HG03439 (cell line): ENCODE results near the gene B4GALT4.
A peak's percentile ranks its signal among the peaks of the same experiment; 100 is the strongest.
"Not testable (repeated sequence)": the region's sequence is repeated elsewhere in the genome, so short reads cannot be mapped to it uniquely, and the experiment has no call there.

Experiments used
- ATAC-seq: cut with Tn5 transposase; IDR thresholded peaks from one replicate; pipeline ENCODE4 v1.9.1; 2021; ENCODE audit warnings: mild to moderate bottlenecking, moderate library complexity; ENCODE audit not compliant: unreplicated experiment

B4GALT4 gene, protein sequence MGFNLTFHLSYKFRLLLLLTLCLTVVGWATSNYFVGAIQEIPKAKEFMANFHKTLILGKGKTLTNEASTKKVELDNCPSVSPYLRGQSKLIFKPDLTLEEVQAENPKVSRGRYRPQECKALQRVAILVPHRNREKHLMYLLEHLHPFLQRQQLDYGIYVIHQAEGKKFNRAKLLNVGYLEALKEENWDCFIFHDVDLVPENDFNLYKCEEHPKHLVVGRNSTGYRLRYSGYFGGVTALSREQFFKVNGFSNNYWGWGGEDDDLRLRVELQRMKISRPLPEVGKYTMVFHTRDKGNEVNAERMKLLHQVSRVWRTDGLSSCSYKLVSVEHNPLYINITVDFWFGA

DNA sequence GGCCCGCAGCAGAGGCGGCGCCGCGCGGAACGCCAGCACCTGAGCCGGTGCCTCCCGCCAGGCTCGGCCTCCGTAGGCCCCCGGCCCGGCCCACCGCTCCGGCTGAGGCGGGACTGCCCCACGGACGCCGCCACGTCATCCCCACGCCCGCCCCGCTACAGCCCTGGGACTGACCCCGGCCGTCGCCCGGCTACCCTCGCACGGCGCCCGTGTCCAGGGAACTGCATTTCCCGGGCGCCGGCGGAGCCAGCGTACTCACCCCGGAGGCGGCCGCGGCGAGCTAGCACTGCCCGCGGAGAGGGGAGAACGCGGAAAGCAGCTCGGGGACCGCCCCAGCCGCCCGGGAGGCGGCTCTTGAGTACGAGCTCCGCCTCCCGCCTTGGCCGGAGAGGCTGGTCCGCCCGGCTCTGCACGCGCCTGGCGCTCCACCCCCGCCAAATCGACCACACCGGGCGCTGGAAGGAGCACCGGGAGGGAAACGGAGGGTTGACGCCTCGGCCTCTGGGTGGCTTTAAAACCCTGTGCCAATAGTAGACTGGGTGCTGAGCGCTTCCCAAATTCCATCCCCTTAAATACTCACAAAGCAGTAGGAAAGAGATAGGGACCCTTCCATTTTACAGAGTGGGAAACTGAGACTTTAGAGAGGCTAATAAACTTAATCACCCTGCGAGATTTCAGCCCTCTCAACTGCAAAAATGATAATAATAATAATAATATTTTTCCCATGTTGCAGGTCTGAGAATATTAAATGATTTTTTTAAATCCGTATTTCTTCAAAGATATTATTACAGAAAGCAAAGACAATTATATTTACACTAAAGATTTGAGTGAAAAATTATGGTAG is at the start of gene B4GALT4:
TSS of gene B4GALT4 (minus strand) at position 288 of the 844 bp plus-strand sequence. CDS start 10,779 bp downstream, outside the sequence.
- peak; percentile 84 for ATAC-seq

DNA sequence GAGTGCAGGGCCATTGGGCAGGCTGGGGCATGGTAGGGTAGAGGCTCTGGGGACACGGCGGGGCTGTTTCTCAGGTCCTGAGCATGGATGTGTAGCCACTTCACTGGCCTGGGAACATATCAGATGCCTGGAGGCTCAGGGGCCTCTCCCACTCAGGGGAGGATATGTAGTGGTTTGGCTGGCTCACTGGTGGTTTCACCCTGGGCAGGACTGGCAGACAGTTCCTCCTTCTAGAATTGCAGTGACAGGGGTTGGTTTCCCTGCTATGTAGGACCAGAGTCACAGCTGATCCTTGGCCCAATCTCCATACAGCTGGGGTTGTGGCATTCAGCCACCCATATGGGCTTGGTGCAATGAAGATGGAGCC is 48.7 kb upstream of the B4GALT4 start:
- ATAC-seq: no peak

DNA sequence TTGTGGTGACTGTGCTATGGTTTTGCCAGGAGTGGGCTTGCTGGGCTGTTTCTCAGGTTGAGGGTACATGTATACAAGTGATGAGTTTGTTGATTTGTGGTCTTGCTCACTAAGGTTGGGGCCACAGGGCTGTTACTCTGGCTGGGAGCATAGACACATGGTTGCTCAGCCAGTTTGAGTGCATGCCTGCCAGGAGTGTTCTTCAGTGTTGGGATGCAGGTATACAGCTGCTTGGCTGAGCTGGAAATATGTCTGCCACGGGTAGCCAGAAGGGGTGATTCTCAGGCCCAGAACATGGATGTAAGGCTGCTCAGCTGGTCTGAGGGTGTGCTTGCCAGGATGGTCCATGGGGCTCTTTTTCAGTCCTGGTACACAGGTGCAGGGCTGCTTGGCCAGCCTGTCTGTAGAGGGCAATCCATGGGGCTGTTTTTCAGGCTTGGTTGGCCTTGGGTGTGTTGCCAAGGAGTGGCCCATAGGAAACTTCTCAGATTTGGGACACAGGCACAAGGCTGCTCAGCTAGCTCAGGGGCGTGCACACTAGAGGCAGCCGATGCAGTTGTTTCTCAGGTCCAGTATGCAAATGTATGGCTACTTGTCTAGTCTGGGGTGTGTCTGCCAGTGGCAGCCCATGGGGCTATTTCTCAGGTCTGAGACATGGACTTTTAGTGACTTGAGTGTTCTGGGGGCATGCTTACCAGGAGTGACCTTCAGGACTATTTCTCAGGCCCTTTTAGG is 48.2 kb upstream of the B4GALT4 start:
- no peak for ATAC-seq

DNA sequence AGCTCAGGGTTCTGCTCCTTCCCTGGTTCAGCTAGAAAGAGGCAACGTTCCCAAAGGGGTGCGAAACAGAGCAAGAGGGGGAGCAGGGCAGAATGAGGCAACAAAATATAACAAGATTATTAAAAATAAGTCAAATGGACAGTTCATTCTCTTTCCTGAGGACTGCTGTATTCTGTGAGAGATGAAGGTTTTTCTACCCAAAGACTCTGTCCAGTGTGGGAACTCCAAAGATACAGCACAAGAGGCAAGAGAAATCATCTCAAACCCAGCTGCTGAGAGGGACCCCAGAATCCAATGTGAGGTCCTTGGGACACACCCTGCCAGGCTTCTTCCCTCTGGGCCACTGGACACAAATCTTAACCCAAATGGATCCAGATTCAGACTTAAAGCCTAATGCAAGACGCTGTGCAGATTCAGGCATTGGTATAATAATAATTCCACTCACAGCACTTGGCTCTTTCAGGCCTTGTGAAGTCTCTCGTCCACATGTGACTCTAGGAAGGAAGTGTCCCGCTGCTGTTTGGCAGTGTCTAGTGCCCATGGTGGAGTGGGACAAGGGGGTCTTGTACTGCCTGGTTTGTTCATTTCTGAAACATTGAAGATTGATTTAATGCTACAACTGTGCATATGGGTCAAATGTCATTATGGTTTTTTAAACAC is 39.0 kb upstream of the B4GALT4 start:
- ATAC-seq: no peak

DNA sequence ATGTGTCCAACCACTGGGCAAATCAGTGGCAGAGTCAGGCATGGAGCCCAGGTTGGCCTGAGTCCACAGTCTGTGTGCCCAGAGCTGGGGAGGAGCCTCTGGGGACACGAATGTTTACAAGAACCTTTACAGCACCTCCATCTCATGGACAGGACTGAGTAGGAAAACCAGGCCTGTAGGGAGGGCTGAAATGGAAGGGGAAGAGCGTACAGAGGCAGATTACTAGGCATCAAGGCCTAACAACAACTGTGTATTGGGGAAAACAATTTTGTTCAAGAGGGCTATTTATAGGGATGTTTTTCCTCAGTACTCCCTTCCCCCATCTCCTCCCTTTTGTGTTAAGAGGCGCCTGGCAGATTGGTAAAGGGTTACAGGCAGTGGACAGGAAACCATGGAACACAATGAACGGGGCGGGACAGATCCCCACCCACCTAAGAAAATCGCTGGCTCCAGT is 38.5 kb upstream of the B4GALT4 start:
- no peak for ATAC-seq

DNA sequence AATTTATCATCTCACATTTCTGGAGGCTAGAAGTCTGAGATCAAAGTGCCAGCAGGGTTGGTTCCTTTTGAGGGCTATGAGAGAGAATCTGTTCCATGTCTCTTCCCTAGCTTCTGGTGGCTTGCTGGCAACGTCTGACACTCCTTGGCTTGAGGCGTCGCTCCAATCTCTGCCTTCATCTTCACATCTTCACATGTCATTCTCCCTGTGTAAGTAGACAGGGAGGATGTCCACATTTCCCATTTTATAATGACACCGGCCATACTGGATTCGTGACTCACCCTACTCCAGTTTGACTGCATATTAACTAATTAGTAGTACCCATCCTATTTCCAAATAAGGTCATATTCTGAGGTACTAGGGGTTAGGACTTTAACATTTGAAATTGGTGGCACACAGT is 36.0 kb upstream of the B4GALT4 start:
- no peak for ATAC-seq

DNA sequence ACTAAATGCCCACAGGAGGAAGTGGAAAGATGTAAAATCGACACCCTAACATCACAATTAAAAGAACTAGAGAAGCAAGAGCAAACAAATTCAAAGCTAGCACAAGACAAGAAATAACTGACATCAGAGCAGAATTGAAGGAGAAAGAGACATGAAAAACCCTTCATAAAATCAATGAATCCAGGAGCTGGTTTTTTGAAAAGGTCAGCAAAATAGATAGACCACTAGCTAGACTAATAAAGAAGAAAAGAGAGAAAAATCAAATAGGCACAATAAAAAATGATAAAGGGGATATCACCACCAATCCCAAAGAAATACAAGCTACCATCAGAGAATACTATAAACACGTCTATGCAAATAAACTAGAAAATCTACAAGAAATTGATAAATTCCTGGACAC is 29.5 kb upstream of the B4GALT4 start:
- ATAC-seq: not testable (repeated sequence)

DNA sequence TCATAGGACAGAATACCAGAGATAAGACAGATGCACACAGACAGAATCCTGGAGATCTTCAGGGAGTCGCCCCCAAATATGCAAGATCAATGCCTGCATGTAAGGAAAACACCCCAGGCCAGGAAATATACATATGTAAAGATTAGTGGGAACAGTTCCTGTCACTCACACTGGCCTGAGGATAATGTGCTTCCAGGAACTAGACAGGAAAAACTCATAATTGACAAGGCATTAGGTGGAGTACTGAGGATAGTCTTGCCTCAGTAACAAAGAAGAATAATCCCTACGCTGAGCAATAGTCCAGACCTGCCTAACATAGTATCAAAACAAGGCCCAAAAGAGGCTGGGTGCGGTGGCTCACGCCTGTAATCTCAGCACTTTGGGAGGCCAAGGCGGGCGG is 20.4 kb upstream of the B4GALT4 start:
- no peak for ATAC-seq

DNA sequence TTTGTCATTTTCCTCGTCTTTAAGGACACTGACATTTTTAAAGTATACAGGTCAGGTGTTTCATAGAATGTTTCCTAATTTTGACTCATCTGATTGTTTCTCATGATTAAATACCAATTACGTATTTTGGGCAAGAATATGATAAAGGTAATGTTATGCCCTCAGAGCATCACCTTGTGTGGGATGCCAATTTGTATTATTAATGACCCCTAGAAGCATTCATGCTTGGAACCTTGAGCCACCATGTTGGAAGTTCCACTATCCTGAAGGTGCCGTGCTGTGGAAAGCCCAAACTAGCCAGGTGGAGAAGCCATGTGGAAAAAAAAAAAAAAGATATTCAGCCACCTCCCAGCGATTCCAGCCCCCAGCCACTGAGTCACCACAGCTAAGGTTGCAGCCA is 19.1 kb upstream of the B4GALT4 start:
- ATAC-seq: no peak

DNA sequence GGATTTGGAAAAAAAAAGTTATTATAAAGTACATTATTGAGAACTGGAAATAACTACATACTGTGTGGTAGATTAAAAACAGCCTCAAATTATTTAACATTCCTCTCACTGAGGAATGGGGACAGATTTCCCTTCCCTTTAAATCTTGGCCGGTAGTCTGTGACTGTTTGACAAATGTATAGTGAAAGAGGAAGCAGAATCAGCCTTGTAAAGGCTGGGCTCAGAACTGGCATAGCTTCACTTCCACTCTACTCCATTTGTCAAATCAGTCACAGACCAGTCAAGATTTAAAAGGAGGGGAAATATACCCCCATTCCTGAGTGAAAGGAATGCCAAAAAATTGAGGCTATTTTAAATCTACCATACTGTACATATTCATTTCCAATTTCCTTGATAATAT is 18.2 kb upstream of the B4GALT4 start:
- ATAC-seq: peak; percentile 78

DNA sequence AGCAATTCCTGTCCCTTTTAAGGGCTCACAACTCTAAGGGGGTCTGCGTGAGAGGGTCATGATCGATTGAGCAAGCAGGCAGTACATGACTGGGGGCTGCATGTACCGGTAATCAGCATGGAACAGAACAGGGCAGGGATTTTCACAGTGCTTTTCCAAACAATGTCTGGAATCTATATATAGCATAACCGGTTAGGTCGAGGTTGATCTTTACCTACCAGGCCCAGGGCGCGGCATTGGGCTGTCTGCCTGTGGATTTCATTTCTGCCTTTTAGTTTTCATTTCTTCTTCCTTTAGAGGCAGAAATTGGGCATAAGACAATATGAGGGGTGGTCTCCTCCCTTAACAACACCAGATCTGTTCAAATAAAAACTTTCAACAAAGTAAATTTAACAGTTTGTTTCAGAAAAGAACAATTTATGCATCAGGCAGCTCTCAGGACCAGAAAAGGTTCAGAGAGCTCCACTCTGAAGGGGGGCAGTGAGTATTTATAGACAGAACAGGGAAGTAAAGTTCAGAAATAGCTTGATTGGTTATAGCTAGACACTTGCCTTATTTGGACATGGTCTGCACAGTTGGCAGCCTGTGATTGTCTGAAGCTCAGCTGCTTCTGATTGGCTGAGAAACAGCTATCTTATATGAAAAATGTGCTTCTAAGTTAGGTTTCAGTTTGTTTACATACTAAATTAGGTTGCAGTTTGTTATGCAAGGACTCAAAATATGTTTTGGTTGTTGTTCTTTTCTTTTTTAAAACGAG is 17.2 kb upstream of the B4GALT4 start:
- peak; percentile 76 for ATAC-seq

DNA sequence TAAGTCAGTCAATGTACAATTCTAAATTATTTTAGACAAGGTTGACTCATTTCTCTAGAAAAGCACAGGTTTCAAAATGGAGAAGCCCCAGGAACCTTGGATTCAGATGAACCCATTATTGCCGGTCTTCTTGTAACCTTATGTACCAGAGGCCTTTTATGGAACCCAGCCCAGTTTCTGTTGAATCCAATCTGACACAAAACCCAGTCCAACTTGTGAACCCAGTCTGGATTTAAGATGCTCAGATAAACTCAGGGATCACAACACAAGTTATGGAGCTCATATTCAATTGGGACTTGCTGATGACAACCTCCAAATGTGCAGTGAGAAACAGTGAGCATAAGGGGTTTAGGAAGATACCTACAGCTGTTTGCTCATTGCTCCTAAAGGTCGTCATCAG is 16.4 kb upstream of the B4GALT4 start:
- ATAC-seq: no peak

DNA sequence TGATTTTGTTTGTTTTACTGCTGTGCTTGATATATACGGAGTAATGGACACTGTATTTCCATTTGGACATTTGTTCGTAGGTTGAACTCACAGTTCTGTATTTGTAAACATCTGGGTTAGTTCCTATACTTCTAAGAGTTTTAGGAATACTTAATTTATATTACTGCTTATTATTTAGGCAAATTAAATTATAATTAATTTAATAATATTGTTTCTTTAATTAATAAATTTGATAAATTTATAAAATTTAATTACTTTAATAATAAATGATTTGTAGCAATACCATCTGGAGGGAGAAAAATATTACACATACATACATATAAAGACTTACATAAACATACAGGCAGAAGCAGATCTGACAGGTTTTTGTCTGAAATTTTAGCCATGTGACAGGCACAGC is 14.5 kb upstream of the B4GALT4 start:
- ATAC-seq: no peak

DNA sequence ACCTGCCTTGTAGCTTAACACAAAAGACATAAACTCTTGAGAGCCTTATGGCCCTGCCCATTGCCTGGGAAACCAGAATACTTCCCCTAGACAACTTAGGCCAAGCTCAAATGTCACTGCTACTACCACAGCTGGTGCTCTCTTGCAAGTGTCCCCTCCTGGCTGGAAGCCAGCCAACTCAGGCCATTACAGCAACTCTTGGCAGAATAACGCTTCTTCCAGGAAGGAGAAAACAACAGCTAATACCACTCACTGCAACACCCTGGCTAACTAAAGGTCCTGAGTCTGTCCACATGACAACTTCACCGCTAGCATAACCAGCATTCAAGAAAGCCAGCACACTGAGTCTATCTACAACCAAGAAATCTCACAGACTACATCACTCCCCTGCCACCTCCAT is 5.1 kb upstream of the B4GALT4 start:
- ATAC-seq: no peak

DNA sequence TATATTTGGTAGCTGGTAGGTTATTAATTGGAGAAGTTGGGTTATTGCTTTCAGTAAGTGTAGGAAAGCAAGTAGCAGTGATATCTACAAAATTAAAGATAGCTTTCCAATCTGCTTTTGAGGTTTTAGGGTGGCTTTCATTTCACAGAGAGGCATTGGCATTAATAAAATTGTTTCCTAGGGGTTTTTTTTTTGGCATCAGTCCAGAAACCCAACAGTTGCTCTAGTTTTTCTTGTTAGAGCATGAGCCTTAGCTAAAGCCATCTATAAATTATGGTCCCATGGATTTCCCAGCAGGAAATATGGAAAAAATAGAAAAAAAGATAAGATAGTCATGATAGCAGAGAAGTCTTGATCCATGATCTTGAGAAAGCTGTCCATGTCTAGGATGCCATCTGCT is 3.0 kb upstream of the B4GALT4 start:
- ATAC-seq: no peak

DNA sequence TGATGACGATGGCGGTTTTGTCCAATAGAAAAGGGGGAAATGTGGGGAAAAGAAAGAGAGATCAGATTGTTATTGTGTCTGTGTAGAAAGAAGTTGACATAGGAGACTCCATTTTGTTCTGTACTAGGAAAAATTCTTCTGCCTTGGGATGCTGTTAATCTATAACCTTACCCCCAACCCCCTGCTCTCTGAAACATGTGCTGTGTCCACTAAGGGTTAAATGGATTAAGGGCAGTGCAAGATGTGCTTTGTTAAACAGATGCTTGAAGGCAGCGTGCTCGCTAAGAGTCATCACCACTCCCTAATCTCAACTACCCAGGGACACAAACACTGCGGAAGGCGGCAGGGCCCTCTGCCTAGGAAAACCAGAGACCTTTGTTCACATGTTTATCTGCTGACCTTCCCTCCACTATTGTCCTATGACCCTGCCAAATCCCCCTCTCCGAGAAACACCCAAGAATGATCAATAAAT is 2.4 kb upstream of the B4GALT4 start:
- not testable (repeated sequence) for ATAC-seq

DNA sequence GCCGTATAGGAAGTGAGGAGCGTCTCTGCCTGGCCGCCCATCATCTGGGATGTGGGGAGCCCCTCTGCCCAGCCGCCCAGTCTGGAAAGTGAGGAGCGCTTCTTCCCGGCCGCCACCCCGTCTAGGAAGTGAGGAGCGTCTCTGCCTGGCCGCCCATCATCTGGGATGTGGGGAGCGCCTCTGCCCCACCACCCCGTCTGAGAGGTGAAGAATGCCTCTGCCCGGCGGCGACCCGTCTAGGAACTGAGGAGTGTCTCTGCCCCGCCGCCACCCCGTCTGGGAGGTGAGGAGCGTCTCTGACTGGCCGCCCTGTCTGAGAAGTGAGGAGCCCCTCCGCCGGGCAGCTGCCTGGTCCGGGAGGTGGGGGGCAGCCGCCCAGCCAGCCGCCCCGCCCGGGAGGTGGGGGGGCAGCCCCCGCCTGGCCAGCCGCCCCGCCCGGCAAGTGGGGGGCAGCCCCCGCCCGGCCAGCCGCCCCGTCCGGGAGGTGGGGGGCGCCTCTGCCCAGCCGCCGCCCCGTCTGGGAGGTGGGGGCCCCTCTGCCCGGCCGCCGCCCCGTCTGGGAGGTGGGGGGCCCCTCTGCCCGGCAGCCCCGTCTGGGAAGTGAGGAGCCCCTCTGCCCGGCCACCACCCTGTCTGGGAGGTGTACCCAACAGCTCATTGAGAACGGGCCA is 1.8 kb upstream of the B4GALT4 start:
- ATAC-seq: not testable (repeated sequence)

DNA sequence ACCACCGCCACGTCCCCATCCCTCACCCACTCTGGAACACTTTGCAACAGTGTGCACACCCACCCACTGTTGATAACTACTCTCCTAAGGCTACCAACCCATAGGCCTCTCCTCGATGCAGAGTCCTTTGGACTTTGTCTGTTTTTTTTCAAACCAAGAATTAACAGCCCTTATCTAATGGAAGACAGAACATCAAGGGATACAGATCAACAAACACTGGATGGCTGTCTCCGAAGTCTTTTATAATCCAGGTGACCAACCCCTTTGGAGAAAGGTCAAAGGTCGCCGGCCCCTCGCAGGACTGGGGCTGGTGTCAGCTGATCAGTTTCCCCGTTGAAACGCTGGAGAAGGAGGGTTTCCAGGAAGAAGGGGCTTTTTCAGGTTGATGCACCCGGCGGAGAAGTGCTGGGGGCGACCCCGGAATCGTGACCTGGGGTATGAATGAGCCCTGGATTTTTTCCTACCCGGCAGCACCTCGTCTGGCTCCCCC is 532 bp downstream of the B4GALT4 start:
- ATAC-seq: peak; percentile 33

DNA sequence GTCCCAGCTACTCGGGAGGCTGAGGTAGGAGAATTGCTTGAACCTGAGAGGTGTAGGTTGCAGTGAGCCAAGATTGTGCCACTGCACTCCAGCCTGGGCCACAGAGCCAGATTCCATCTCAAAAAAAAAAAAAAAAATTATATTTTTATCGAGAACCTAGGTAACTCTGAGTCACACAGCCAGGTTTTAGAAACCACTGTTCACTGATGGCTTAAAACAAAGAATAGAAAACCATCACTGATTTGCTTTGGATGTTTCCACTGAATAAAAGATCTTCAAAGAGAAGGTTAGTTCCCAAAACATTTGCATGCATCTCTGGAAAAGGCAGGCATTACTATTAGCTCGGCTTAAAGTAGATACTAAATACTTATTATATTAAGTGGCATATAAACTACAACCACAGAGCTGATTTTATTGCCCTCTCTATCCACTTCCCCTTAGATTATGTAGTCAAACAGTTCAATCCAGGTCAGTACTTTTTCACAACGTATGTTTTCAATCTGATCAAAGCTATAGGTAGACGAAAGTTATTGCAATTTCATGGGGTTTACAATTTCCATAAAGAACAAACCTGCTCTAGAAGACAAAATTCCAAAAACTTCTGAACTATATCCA is 1.4 kb downstream of the B4GALT4 start:
- ATAC-seq: no peak
